K562 (cell line): Measurements from ENCODE around the gene DLST. TPM values are rescaled to one million over a fixed set of nuclear protein-coding genes. Genes with fewer than 3 reads are reported as not detected.

Experiments
- ATF4 ChIP-seq: fragments of 450-650 bp; formaldehyde crosslinking; IDR thresholded peaks from 2 replicates; pipeline ENCODE4 v1.4.0; 2022; ENCODE audit warnings: mild to moderate bottlenecking, moderate library complexity
- DPF2 ChIP-seq: fragments of 450-650 bp; IDR thresholded peaks from 2 replicates; pipeline ENCODE4 v1.6.1; 2016
- JUNB ChIP-seq: fragments of 450-650 bp; formaldehyde crosslinking; conservative IDR thresholded peaks from 2 replicates; pipeline ENCODE4 v1.4.0; 2020; ENCODE audit warnings: mild to moderate bottlenecking
- NEUROD1 ChIP-seq: fragments of 150-350 bp; IDR thresholded peaks from 2 replicates; pipeline ENCODE4 v1.6.1; 2014; ENCODE audit warnings: borderline replicate concordance, low read length, low read depth; ENCODE audit not compliant: partially characterized antibody
- POLR3A ChIP-seq: IDR thresholded peaks from 2 replicates; pipeline ENCODE4 v1.6.1; 2011; ENCODE audit warnings: borderline replicate concordance, mild to moderate bottlenecking, moderate library complexity; ENCODE audit not compliant: insufficient read length, insufficient read depth; ENCODE audit errors: extremely low read depth
- TRIM28 ChIP-seq: fragments of 450-650 bp; IDR thresholded peaks from 2 replicates; pipeline ENCODE4 v1.6.1; 2017
- U2AF1 ChIP-seq: fragments of 200-400 bp; formaldehyde crosslinking; optimal IDR thresholded peaks from 2 replicates; pipeline ENCODE3; 2017; ENCODE audit warnings: mild to moderate bottlenecking, low read depth, low read length, moderate library complexity
- ZNF511 ChIP-seq: sonication (generic); formaldehyde crosslinking; IDR thresholded peaks from 2 replicates; pipeline ENCODE4 v1.8.0; 2022; ENCODE audit warnings: mild to moderate bottlenecking, missing genetic modification reagents
- ZNF778 ChIP-seq: fragments of 450-650 bp; formaldehyde crosslinking; IDR thresholded peaks from 2 replicates; pipeline ENCODE4 v1.4.0; 2020; ENCODE audit warnings: mild to moderate bottlenecking, moderate library complexity
- polyA plus RNA-seq, 8 experiments: library from polyadenylated mRNA; depleted of rRNA in 4 of 8; stranded (reverse) in 5 of 8; unstranded in 3 of 8; fragments of >200 nt; fragmentation: Nextera tagmentation in 2 of 8; fragmentation: Illumina TruSeq in 1 of 8; extraction: Ambion mirVana in 2 of 8; extraction: Trizol in 1 of 8; gene quantifications; 2 replicates each; pipeline versions ENCODE4 v1.2.1 to v1.2.3, GENCODE V29; 2011 to 2014; ENCODE audit warnings: inconsistent platforms in 1 of 8, missing spikeins in 1 of 8
- total RNA-seq, 7 experiments: library from RNA; depleted of rRNA in 6 of 7; stranded (reverse); fragments of >200 nt in 6 of 7; fragmentation: Illumina TruSeq in 2 of 7; extraction: Trizol in 2 of 7; gene quantifications; 2 replicates each; pipeline versions ENCODE4 v1.2.1 to v1.2.3, GENCODE V29; 2011 to 2021; ENCODE audit warnings: low replicate concordance in 1 of 7
- TF ChIP-seq, protein P1 (sequence below): fragments of 450-650 bp; conservative IDR thresholded peaks from 2 replicates; pipeline ENCODE4 v1.6.1; 2016; ENCODE audit warnings: missing genetic modification characterization, low read depth, mild to moderate bottlenecking, missing compliant biosample characterization, moderate library complexity
- TF ChIP-seq, protein P2 (sequence below): fragments of 450-650 bp; formaldehyde crosslinking; IDR thresholded peaks from 2 replicates; pipeline ENCODE4 v1.4.0; 2020; ENCODE audit warnings: mild to moderate bottlenecking, moderate library complexity

Gene DLST
- total and polyA plus RNA-seq, 9 of the 15 experiments (the other 6 are each of a cell fraction or from before 2014, with no cell fraction given), result 3.0 to 73.7 (median 45.4) TPM

GRCh38 chr14:74942608-74943007 lies 60.9 kb downstream of the DLST start (continued):
- no peak for TF ChIP-seq ATF4 (CRISPR knock-in tag)
- TF ChIP-seq ZNF511 (CRISPR knock-in tag), result no peak
- TF ChIP-seq U2AF1, result no peak
- TF ChIP-seq TRIM28, result no peak
- TF ChIP-seq, protein P1, sequence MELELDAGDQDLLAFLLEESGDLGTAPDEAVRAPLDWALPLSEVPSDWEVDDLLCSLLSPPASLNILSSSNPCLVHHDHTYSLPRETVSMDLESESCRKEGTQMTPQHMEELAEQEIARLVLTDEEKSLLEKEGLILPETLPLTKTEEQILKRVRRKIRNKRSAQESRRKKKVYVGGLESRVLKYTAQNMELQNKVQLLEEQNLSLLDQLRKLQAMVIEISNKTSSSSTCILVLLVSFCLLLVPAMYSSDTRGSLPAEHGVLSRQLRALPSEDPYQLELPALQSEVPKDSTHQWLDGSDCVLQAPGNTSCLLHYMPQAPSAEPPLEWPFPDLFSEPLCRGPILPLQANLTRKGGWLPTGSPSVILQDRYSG (tag), result no peak
- no peak for TF ChIP-seq DPF2
- no peak for TF ChIP-seq ZNF778 (CRISPR knock-in tag)
- no peak for TF ChIP-seq POLR3A
- TF ChIP-seq JUNB, result no peak
- TF ChIP-seq, protein P2, sequence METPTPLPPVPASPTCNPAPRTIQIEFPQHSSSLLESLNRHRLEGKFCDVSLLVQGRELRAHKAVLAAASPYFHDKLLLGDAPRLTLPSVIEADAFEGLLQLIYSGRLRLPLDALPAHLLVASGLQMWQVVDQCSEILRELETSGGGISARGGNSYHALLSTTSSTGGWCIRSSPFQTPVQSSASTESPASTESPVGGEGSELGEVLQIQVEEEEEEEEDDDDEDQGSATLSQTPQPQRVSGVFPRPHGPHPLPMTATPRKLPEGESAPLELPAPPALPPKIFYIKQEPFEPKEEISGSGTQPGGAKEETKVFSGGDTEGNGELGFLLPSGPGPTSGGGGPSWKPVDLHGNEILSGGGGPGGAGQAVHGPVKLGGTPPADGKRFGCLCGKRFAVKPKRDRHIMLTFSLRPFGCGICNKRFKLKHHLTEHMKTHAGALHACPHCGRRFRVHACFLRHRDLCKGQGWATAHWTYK (CRISPR knock-in tag), result no peak
- no peak for TF ChIP-seq NEUROD1
